GM21360 (cell line): ENCODE measurements around the gene TEX19.
"Not testable (repeated sequence)": the region's sequence is repeated elsewhere in the genome, so short reads cannot be mapped to it uniquely, and the experiment has no call there.

Experiments used
- ATAC-seq: cut with Tn5 transposase; IDR thresholded peaks from one replicate; pipeline ENCODE4 v1.9.1; 2021; ENCODE audit warnings: mild to moderate bottlenecking, moderate library complexity; ENCODE audit not compliant: unreplicated experiment

The TEX19 gene

DNA sequence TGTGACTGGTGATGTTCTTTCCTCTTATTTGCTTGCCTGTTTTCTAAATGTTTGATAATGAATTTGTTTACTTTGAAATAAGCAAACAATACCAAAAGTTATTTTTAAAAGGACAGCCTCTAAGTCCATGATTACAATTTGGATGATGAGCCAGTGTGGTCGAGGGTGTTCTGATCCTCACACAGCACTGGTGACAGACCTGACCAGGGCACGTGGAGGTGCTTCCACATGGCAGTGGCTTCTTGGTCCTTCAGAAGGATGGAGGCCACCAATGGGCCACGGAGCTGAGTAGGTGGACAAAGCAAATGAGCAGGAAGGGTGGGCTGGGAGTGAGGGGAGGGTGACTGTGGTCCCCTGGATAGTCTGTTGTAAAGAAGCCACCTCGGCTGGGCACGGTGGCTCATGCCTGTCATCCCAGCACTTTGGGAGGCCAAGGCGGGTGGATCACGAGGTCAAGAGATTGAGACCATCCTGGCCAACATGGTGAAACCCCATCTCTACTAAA lies 4.2 kb upstream of the TEX19 start:
- ATAC-seq, result no peak

GRCh38 chr17:82355770-82356427 lies 3.1 kb upstream of the TEX19 start:
- no peak for ATAC-seq

GRCh38 chr17:82356845-82357355 lies 2.1 kb upstream of the TEX19 start:
- no peak for ATAC-seq

GRCh38 chr17:82357394-82357793 lies 1.7 kb upstream of the TEX19 start:
- ATAC-seq, result no peak

GRCh38 chr17:82359451-82360074 lies 516 bp downstream of the TEX19 start:
- not testable (repeated sequence) for ATAC-seq

DNA sequence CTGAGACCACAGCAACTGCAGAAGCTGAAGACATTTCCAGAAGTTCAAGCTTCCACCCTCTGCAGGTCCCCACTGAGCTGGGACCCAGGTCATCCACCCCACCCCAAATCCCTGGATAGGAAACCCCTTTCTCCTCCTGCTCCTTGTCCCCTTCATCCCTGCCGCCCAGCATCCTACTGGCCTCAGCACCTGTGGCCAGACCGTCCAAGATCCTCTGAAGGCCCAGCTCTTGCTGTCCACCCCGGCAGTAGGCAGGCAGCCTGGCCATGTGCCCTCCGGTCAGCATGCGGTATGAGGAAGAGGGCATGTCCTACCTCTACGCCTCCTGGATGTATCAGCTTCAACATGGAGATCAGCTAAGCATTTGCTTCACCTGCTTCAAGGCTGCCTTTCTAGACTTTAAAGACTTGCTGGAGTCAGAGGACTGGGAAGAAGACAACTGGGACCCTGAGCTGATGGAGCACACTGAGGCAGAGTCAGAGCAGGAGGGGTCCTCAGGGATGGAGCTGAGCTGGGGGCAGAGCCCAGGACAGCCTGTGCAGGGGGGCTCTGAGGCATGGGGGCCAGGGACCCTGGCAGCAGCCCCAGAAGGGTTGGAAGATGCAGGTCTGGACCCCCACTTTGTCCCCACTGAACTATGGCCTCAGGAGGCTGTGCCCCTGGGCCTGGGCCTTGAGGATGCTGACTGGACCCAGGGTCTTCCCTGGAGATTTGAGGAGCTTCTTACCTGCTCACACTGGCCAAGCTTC lies 3.0 kb downstream of the TEX19 start:
- ATAC-seq, result no peak

DNA sequence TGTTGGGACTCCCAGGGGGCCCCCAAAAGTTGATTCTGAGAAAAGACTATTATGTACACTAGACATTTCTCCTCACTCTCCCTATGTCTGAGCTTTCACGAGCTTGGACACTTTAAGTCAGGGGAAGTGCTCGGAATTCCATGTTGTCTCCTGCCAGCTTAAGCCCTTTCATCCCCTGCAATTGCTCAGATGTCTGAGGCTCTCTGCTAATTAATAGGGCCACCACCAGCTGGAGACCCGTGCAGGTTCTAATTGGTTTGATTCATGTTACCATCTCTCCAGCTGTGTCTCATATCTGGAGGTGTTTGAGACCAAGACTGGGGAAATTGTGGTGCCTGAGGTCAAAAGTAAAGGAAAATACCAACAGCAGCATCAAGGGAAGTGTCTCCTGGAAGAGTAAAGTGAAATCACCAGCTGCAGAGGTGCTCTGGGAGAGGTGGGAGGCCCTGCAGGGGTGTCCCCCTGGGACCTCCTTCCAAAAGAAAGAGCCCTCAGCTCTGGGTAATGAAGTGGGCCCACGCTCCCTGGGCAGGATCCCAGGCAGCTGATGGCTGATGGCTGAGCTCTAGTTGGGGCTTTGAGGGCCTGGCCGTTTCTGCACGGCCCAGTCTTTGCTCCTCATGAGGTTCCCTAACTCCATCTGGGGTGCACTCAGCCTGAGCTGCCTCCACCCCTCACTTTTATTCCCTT lies 6.7 kb downstream of the TEX19 start:
- ATAC-seq, result no peak

- no peak for ATAC-seq
Observed at GRCh38 chr17:82366749-82367148, 7.7 kb downstream of the TEX19 start.

- ATAC-seq, result no peak
Observed at GRCh38 chr17:82367724-82368524, 8.9 kb downstream of the TEX19 start.

- no peak for ATAC-seq
Observed at GRCh38 chr17:82369211-82369610, 10.2 kb downstream of the TEX19 start.

- ATAC-seq, result no peak
Observed at GRCh38 chr17:82370471-82371332, 11.7 kb downstream of the TEX19 start.

GRCh38 chr17:82371333-82372248 lies 12.5 kb downstream of the TEX19 start, which contains the start of gene UTS2R:
Gene UTS2R, plus strand, starts transcription at chr17:82371765. Its CDS starts 2,560 bp downstream, at chr17:82374325.
- no peak for ATAC-seq

- no peak for ATAC-seq
Observed at GRCh38 chr17:82372249-82373071, 13.4 kb downstream of the TEX19 start.

GRCh38 chr17:82373072-82373452 lies 14.0 kb downstream of the TEX19 start:
- not testable (repeated sequence) for ATAC-seq

GRCh38 chr17:82373731-82374625 lies 14.9 kb downstream of the TEX19 start:
- ATAC-seq, result no peak

DNA sequence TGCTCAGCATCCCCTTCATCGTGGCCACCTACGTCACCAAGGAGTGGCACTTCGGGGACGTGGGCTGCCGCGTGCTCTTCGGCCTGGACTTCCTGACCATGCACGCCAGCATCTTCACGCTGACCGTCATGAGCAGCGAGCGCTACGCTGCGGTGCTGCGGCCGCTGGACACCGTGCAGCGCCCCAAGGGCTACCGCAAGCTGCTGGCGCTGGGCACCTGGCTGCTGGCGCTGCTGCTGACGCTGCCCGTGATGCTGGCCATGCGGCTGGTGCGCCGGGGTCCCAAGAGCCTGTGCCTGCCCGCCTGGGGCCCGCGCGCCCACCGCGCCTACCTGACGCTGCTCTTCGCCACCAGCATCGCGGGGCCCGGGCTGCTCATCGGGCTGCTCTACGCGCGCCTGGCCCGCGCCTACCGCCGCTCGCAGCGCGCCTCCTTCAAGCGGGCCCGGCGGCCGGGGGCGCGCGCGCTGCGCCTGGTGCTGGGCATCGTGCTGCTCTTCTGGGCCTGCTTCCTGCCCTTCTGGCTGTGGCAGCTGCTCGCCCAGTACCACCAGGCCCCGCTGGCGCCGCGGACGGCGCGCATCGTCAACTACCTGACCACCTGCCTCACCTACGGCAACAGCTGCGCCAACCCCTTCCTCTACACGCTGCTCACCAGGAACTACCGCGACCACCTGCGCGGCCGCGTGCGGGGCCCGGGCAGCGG lies 15.7 kb downstream of the TEX19 start:
- ATAC-seq, result no peak
